GM19351 (cell line): ENCODE results near the gene PDE4D.

Source experiments
- ATAC-seq: cut with Tn5 transposase; IDR thresholded peaks from one replicate; pipeline ENCODE4 v1.9.1; 2021; ENCODE audit warnings: mild to moderate bottlenecking, moderate library complexity; ENCODE audit not compliant: unreplicated experiment

Gene PDE4D

DNA sequence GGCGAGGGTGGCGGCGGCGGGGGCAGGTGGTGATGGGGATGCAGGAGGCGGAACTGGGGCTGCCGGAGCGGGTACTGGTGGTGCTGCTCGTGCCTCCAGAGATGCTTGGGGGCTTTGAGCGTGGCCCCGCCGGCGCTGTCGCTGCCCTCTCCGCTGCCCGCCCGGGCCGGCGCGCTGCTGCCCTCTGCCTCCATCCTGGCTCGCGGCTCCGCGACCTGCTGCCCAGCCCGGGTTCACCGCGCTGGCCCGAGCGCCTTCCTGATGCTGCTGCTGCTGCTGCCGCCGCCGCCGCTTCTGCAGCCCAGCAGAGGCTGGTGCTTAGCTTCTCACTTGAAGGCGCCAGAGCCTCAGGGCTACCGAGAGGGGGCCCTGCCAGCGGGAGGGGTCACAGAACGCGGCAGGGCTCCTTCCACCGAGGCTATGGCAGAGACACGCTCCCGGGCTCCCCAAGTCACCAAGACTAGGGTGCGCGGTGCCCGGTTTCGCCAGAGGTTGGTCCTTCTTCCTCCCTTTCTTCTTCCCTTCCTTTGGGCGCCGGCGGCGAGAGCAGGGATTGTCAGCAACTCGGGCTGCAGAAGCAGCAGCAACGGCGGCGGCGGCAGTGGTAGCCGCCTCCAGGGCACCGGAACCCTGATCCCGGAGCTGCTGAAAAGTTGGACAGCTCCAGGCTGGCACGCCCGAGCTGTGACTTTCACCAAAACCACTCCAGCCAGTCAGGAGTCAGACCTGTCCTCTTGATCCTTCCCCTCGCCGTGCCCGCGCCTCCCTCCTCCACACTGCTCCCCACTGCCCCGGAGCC is at the start of gene PDE4D:
TSS of gene PDE4D (minus strand) at position 298 of the 799 bp plus-strand sequence.
- ATAC-seq = no peak

- peak; percentile 66 for ATAC-seq
Observed at GRCh38 chr5:59937633-59938032, 44.1 kb upstream of the PDE4D start.

DNA sequence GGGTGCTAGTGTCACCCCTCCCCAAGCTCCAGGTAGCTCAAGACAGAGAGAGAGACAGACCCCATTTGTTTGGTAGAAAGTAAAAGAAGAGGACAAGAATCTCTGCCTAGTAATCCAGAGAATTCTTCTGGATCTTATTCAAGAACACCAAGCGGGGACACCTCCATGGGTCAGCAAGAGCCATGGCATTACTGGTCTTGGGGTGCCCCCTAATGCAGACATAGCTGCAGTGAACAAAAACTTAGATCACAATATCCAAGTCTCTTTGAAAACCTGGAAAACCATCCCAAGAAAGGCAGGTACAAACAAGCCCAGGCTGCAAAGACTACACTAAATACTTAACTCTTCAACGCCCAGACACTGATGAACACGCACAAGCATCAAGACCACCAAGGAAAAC is 29.9 kb upstream of the PDE4D start:
- ATAC-seq = no peak

DNA sequence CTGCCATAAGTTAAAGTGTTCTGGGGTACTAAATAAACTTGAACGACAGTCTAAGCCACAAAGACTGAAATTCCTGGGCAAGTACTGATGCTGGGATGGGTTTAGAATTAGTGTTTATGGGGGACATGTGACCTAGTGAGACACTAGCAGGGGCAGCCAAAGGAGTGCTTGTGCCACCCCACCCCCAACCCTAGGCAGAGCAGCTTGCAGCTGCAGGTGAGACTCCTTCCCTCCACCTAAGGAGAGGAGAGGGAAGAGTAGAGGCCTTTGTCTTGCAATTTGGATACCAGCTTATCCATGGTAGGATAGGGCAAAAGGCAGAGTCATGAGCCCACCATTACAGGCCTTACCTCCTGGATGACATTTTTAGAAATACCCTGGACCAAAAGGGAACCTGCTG is 28.7 kb upstream of the PDE4D start:
- no peak for ATAC-seq

DNA sequence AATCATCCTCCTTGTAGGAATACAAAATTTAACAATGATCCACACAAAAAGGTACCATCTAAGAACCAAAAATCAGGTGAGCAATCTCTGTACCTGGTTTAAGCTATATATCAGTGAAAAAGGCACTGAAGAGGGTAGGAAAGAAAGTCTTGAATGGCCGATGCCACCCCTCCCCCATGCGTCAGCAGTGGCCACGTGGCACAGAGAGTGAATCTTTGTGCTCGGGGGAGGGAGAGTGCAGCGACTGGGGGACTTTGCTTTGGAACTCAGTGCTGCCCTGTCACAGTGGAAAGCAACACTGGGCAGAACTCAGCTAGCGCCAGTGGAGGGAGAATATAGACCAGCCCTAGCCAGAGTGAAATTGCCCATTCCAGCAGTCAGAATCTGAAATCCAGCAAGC is 28.3 kb upstream of the PDE4D start:
- ATAC-seq = no peak

DNA sequence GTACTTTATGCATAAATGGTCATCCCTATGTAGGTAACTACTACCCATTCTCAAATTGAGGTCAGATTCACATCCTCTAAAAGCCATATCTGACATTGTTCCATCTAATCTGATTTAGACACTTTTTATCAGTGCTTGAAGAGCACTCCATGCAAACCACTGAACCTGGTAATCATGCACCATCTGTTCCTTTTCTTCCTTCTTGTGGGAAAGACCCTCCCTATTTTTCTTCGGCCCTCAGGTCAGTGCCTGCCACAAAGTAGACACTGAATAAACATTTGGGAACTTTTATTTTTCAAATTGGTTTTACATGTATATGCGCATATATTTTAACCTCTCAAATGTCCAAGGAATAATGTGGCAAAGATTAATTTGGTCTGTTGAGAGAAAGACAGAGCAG is 26.0 kb upstream of the PDE4D start:
- ATAC-seq = no peak

- no peak for ATAC-seq
Observed at GRCh38 chr5:59917121-59917520, 23.6 kb upstream of the PDE4D start.

DNA sequence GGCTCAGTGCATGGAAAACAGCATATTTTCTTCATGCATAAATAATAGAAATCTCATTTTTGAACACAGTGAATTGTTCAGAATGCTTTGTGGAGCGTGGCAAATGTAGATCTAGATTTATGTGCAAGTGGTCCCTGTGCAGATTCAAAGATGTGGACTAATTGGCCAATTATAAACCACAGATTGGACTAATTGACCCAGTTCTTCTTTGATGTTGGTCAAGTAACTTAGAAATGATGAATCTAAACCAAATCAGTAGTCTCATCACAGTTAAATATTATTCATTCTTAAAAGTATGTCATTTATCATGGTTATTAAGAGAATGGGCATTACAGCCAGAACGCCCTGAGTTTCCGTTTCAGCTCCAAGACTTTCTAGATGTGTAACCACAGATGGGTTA is 11.7 kb upstream of the PDE4D start:
- ATAC-seq = no peak

DNA sequence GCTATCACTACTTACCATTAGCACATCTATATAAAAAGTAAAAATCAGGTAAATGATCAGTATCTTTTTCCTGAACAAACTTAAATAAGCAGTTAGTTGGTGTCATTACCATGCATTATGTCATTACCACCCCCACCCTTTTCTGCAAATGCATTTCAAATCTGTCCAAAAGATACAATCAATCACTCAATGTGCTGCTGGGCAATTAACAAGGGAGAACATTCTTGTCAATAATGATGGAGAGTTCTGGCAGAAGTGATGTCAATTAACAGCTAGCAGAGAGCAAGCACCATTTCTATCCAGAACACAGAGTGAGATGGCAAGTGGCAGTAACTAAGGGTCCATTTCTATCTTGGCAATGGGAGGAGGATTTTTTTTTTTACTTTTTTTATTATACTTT is 3.5 kb upstream of the PDE4D start:
- no peak for ATAC-seq

DNA sequence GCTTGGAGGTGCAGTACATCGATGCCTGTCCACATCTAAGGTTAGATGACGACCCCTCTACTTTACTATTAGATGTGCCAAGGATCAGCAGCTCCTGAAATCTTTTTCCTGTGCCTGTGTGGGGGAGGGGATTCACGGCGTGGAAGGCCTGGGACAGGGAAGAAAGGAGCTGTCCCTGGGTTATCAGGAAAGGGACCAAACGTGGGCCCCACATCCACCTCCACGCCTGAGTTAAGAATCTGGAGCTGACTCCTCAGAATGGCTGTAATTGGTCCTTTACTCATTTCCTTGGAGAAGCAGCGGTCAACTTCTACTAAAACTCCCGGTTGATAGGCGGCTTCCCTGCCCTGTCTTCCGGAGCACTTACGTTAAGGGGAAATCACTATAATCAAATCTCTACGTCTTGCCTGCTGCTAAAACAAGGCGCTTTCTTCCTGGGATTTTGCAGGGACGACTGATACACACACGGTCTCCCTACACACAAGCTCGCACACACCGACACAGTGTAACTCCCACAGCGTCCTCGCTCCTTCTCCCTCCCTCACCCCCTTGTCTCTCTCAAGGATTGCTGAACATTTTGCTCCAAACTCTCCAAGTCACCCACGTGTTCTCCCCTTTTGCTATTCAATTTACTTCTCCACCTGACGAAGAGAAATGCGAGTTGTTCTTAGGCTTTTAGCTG is 1.4 kb downstream of the PDE4D start:
- no peak for ATAC-seq

GRCh38 chr5:59887274-59887673 is 6.3 kb downstream of the PDE4D start:
- no peak for ATAC-seq

DNA sequence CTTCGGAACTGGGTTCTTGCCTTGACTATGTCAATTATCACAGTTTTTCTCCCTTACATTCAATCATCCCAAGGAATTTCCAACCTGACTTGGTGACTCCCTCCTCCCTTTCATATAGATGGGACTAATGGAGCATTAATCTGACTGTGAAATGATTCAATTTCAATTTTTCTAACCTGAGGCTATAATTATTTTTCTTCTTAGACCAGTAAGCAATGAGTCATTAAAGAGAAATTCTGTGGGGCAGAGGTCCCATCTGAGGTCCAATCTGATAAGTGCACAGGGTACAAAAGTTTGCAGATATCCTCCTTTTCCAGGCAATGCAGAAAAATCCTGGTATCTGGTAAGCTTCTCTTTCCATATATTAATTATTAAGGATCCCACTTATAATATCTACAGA is 18.9 kb downstream of the PDE4D start:
- no peak for ATAC-seq

DNA sequence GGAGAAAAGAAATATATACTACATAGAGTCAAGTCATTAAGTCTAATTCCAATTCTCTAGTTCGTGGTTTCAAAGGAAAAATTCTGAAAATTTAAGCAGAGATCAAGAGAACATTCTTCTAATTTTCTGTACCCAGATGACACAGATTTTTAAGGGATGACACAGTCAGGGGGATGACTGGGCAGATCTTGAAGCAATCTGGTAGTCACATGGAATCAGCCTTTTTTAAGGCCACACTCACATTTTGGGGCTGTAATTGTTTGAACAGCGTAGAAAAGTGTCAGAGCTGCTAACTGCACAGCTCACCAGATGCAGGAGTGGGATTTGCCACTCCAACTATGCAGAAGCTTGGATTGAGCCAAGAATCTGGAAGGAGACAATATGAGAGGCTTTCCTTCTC is 20.4 kb downstream of the PDE4D start:
- ATAC-seq = no peak

GRCh38 chr5:59866661-59867060 is 26.9 kb downstream of the PDE4D start:
- ATAC-seq = no peak

- ATAC-seq = no peak
Observed at GRCh38 chr5:59864718-59865117, 28.8 kb downstream of the PDE4D start.

DNA sequence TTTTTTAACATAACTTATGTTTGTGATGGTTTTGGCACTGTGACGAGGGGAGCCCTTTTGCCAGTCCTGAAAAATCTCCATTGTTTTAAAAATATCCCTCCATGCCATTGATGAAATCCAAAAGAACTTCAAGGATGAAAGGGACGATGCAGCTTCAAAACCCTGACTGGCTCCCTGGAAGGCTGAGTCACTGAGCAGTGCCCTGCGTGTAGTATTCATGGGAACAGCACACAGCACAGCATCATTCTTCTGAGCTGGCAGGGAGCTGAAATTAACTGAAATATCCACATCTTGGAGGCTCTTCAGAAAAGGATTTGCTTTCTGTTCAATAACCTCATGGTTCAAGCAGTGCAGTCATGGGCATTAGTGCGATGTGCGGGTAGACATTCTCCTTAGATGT is 29.7 kb downstream of the PDE4D start:
- ATAC-seq = no peak

GRCh38 chr5:59856358-59856757 is 37.2 kb downstream of the PDE4D start:
- ATAC-seq = no peak

DNA sequence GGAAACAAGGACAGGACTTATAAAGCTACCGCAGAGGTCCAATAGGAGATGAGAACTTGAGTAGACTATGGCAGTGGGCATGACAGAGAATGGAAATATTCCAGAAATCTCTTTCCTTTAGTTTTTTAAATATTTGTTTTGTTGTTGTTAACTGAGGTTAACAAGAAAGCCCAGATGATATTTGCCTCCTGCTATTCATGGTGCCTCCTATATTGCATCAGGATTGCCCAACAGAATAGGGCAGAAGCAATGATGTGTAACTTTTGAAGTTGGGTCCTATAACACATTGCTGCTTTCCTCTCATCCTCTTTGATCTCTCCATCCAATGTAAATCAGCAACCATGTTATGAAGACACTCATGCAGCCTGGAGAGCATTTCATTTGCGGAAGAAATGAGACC is 42.8 kb downstream of the PDE4D start:
- ATAC-seq = no peak

- ATAC-seq = no peak
Observed at GRCh38 chr5:59847586-59847985, 45.9 kb downstream of the PDE4D start.

- ATAC-seq = no peak
Observed at GRCh38 chr5:59845730-59846129, 47.8 kb downstream of the PDE4D start.

DNA sequence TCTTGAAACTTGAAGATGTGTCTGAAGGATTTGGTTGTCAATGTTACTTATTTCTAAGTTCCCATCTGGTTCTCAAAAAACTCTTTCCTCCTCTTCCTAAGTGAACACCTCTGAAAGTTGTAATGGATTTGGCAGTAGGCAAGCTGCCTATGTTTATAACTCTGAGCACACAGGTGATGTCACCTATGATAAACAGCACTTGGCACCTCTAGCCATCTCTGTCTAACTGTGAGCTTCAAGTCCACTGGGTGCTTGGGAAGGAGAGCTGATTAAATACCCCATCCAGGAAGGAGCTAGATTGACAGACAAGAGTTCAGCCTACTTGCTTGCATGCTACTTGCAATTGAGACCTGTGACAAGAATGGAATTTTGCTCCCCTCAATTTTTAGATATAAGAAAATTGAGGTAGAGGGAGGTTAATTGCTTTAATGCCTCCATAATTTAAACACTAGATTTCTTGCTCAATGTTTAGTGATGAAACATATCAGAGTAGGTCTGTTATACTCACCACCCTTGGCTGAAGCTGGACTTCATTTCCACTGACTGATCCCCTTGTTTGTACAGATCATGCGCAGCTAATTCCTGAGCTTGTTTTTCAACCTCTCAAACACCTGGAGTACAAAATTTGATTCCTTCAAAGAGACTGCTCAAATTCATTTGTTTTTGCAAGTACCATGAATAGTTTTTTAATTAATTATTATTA is 49.9 kb downstream of the PDE4D start:
- ATAC-seq = no peak

- ATAC-seq = no peak
Observed at GRCh38 chr5:59842999-59843398, 50.5 kb downstream of the PDE4D start.
